ENCODE data around the gene HTR4. TPM values are rescaled to one million over a fixed set of nuclear protein-coding genes. Genes with fewer than 3 reads are reported as not detected.

The HTR4 gene
- total RNA-seq, 2 donors from 2014 or later = not detected

DNA sequence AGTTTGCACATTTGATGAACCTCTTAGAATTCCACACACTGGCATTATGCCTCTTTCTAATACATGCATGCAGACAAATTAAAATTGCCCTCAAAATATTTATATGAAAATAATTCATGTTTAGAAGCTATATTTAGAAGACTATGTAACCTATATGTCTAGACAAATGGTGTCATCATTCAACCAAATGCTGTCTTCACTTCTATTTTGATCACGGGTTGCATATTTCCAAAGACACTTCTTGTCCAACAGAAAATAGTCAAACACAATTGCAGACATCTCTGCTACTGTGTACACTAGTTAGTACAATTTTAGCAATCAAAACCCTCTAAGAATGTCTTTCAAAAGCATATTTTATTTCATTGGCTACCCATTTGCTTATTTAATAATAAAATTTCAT lies 156.6 kb downstream of the HTR4 start:
- TF ChIP-seq, protein P1, sequence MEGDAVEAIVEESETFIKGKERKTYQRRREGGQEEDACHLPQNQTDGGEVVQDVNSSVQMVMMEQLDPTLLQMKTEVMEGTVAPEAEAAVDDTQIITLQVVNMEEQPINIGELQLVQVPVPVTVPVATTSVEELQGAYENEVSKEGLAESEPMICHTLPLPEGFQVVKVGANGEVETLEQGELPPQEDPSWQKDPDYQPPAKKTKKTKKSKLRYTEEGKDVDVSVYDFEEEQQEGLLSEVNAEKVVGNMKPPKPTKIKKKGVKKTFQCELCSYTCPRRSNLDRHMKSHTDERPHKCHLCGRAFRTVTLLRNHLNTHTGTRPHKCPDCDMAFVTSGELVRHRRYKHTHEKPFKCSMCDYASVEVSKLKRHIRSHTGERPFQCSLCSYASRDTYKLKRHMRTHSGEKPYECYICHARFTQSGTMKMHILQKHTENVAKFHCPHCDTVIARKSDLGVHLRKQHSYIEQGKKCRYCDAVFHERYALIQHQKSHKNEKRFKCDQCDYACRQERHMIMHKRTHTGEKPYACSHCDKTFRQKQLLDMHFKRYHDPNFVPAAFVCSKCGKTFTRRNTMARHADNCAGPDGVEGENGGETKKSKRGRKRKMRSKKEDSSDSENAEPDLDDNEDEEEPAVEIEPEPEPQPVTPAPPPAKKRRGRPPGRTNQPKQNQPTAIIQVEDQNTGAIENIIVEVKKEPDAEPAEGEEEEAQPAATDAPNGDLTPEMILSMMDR (conservative IDR thresholded peaks at IDR 0.05) = no peak
- H3K36me3 Mint-ChIP-seq (ENCODE audit: low read depth) = no peaks in the 10 kb centered on the region
- H3K27ac ChIP-seq (ENCODE audit: low read depth, low read length) = no peak overlapping the region
- no peaks in the 10 kb centered on the region for H3K9me3 Mint-ChIP-seq
- peaks cover 13% of the 10 kb centered on the region for H3K27me3 Mint-ChIP-seq (ENCODE audit: insufficient read depth)
- H3K27ac Mint-ChIP-seq = no peak overlapping the region
- no peak overlapping the region for H3K4me3 Mint-ChIP-seq
- no peak overlapping the region for H3K4me3 ChIP-seq (ENCODE audit: low read length)
- 57 to 88% methylated on average over 1 of the region's 1 CpG for WGBS, 2 experiments (ENCODE audit: insufficient coverage in 1 of 2, insufficient read length in 1 of 2)
- no peaks in the 10 kb centered on the region for H3K9me3 ChIP-seq (ENCODE audit: control insufficient read depth, low read length)
- no peaks in the 10 kb centered on the region for H3K36me3 ChIP-seq (ENCODE audit: control insufficient read depth, insufficient read depth, low read length)
- H3K27me3 ChIP-seq (ENCODE audit: control insufficient read depth, insufficient read depth, low read length, poor library complexity, severe bottlenecking) = no peaks in the 10 kb centered on the region
- H3K9ac ChIP-seq (ENCODE audit: extremely low read depth, low read length, poor library complexity, severe bottlenecking) = no peak overlapping the region
- no peaks in the 10 kb centered on the region for H3K4me1 ChIP-seq (ENCODE audit: control insufficient read depth, insufficient read depth, low read length)
- H3K4me1 Mint-ChIP-seq = peaks cover 4% of the 10 kb centered on the region
- no peak for DNase-seq

DNA sequence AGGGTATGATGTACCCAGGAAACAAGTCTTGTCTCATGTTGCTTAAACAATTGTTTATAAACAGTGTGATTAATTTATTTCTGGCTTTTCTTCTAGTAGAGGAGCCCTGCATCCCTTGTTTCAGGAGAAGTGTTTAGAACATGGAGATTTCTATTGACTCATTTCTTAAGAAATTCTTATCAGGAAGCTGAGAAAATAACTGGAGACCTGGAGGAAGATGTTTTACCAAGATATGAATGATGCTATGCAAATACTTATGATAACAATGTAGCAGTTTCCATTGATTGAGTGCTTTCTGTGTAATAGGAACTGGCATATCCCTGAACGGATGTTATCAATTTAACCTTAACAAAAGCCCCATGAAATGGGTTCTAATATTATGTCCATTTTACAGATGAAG lies 162.0 kb downstream of the HTR4 start:
- no peak for DNase-seq
- Histone ChIP-seq H3K9me3 (ENCODE audit: control insufficient read depth, low read length) (no peaks in the 10 kb centered on the region), H3K4me1 (ENCODE audit: control insufficient read depth, insufficient read depth, low read length) (no peaks in the 10 kb centered on the region), H3K36me3 (ENCODE audit: control insufficient read depth, insufficient read depth, low read length) (no peaks in the 10 kb centered on the region), H3K4me3 (ENCODE audit: low read length) (no peak overlapping the region), H3K27me3 (ENCODE audit: control insufficient read depth, insufficient read depth, low read length, poor library complexity, severe bottlenecking) (peaks cover 20% of the 10 kb centered on the region), H3K9ac (ENCODE audit: extremely low read depth, low read length, poor library complexity, severe bottlenecking) (no peak overlapping the region), H3K27ac (ENCODE audit: low read depth, low read length) (no peak overlapping the region)
- Mint-ChIP-seq H3K27me3 (ENCODE audit: insufficient read depth) (peaks cover 43% of the 10 kb centered on the region), H3K36me3 (ENCODE audit: low read depth) (no peaks in the 10 kb centered on the region), H3K9me3 (no peaks in the 10 kb centered on the region), H3K4me1 (peaks cover 4% of the 10 kb centered on the region), H3K27ac (no peak overlapping the region), H3K4me3 (no peak overlapping the region)
- WGBS, 2 experiments (ENCODE audit: insufficient coverage in 1 of 2, insufficient read length in 1 of 2) = 100% methylated on average over 1 of the region's 1 CpG
- TF ChIP-seq, protein P1 (conservative IDR thresholded peaks at IDR 0.05) = no peak

DNA sequence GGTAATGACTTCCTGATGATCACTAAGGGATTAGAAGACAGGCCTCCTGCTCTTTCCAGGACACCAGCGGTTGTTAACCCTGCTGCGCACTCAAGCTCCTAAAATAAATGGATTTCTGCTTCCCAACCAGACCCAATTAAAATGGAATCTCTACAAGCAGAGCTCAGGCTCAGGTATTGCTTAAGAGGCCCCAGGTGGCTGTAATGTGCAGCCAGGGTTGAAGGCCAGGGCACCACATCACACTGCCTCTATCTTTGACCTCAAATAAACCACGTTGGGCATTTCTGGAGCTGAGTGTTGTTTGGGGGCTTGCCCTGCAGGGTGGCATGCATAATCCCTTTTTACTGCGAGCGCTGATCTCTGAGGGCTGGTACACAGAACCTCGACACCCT lies 162.5 kb downstream of the HTR4 start:
- Histone ChIP-seq H3K27ac (ENCODE audit: low read depth, low read length) (no peak overlapping the region), H3K27me3 (ENCODE audit: control insufficient read depth, insufficient read depth, low read length, poor library complexity, severe bottlenecking) (peaks cover 26% of the 10 kb centered on the region), H3K9me3 (ENCODE audit: control insufficient read depth, low read length) (no peaks in the 10 kb centered on the region), H3K4me3 (ENCODE audit: low read length) (no peak overlapping the region), H3K9ac (ENCODE audit: extremely low read depth, low read length, poor library complexity, severe bottlenecking) (no peak overlapping the region), H3K36me3 (ENCODE audit: control insufficient read depth, insufficient read depth, low read length) (no peaks in the 10 kb centered on the region), H3K4me1 (ENCODE audit: control insufficient read depth, insufficient read depth, low read length) (no peaks in the 10 kb centered on the region)
- H3K4me1 Mint-ChIP-seq = peaks cover 4% of the 10 kb centered on the region
- H3K27ac Mint-ChIP-seq = no peak overlapping the region
- H3K36me3 Mint-ChIP-seq (ENCODE audit: low read depth) = no peaks in the 10 kb centered on the region
- H3K27me3 Mint-ChIP-seq (ENCODE audit: insufficient read depth) = peaks cover 47% of the 10 kb centered on the region
- WGBS, 2 experiments (ENCODE audit: insufficient coverage in 1 of 2, insufficient read length in 1 of 2) = 85 to 95% methylated on average over 4 to 6 of the region's 6 CpGs
- no peak overlapping the region for H3K4me3 Mint-ChIP-seq
- H3K9me3 Mint-ChIP-seq = no peaks in the 10 kb centered on the region
- no peak for DNase-seq
- TF ChIP-seq, protein P1 (conservative IDR thresholded peaks at IDR 0.05) = no peak

All from endodermal cell (in vitro differentiated cells).